HepG2 (cell line): ENCODE results near the gene KCTD8. TPM values are rescaled to one million over a fixed set of nuclear protein-coding genes. Genes with fewer than 3 reads are reported as not detected.

Source experiments
- ATAC-seq: fragments of 200-7000 bp; cut with Tn5 transposase; 3 replicates; pipeline ENCODE4 v1.9.1; 2020; ENCODE audit warnings: mild to moderate bottlenecking, moderate library complexity
- BruUV-seq: library from RNA; stranded (reverse); fragments of 400-500 nt; replicated peaks from 2 replicates; lab custom pipeline; 2021; lab: Mats Ljungman, UMichigan
- CTCF ChIA-PET: fragments of 300-600 bp; formaldehyde crosslinking; extraction: SDS; loops from one replicate; lab custom pipeline; 2021; ENCODE audit warnings: low total read pairs, inconsistent platforms, low intra/inter-chr PET ratio; lab: Yijun Ruan, JAX
- POLR2A ChIA-PET: fragments of 350-600 bp; sonication (Branson Sonifier 250); formaldehyde crosslinking; loops from one replicate; lab custom pipeline; 2020; ENCODE audit warnings: antibody characterized with exemption, inconsistent platforms; lab: Yijun Ruan, JAX
- DNase-seq: peaks from one replicate; pipeline ENCODE4 v3.0.0-alpha.2; 2015; ENCODE audit warnings: low spot score
- FAIRE-seq: peaks from 3 replicates; lab custom pipeline; 2011; peaks lifted over from hg19 to GRCh38; lab: Jason Lieb, UNC
- H2AFZ ChIP-seq: one replicate; pipeline ENCODE4 v1.6.1; 2011; ENCODE audit warnings: low read length, inconsistent platforms
- H3K27ac ChIP-seq: fragments of 300-600 bp; 3 replicates; pipeline ENCODE4 v1.8.0; 2011; ENCODE audit warnings: mixed run types, mild to moderate bottlenecking, mixed read lengths, low read length, inconsistent platforms; ENCODE audit not compliant: insufficient read depth; ENCODE audit errors: extremely low read length
- H3K27me3 ChIP-seq, 2 experiments: fragments of 200-600 bp in 1 of 2; 2 replicates in 1 of 2; 3 replicates in 1 of 2; pipeline versions ENCODE4 v1.6.0 to v1.8.0; 2011; ENCODE audit warnings: low read length in 2 of 2, mild to moderate bottlenecking in 2 of 2, moderate library complexity in 2 of 2, inconsistent platforms in 1 of 2; ENCODE audit not compliant: insufficient read depth in 2 of 2, control insufficient read depth in 1 of 2
- H3K36me3 ChIP-seq, 2 experiments: fragments of 200-600 bp in 1 of 2; replicated peaks in 1 of 2; 2 replicates in 1 of 2; 3 replicates in 1 of 2; pipeline versions ENCODE4 v1.5.1 to v1.8.0; 2011; ENCODE audit warnings: low read length in 2 of 2, inconsistent platforms in 1 of 2; ENCODE audit not compliant: insufficient read depth in 2 of 2, control insufficient read depth in 1 of 2
- H3K4me1 ChIP-seq: 2 replicates; pipeline ENCODE4 v1.5.1; 2012; ENCODE audit warnings: low read length, inconsistent platforms; ENCODE audit not compliant: insufficient read depth
- H3K4me2 ChIP-seq: 2 replicates; pipeline ENCODE4 v1.6.0; 2011; ENCODE audit warnings: low read depth, low read length, inconsistent platforms
- H3K4me3 ChIP-seq, 3 experiments: fragments of 200-600 bp in 1 of 3; sonication (generic), shearing (Covaris generic) in 1 of 3; replicated peaks in 1 of 3; 2 replicates each; pipeline ENCODE4 v1.5.1; 2011 to 2016; ENCODE audit warnings: low read length in 3 of 3, inconsistent platforms in 2 of 3, low read depth in 2 of 3, mild to moderate bottlenecking in 2 of 3, control low read depth in 1 of 3, mixed read lengths in 1 of 3; ENCODE audit not compliant: insufficient read depth in 1 of 3
- H3K79me2 ChIP-seq: one replicate; pipeline ENCODE4 v1.6.1; 2011; ENCODE audit warnings: low read length, inconsistent platforms; ENCODE audit not compliant: insufficient read depth
- H3K9ac ChIP-seq: 2 replicates; pipeline ENCODE4 v1.6.0; 2011; ENCODE audit warnings: mild to moderate bottlenecking, low read depth, low read length, inconsistent platforms; ENCODE audit not compliant: insufficient read depth
- H3K9me3 ChIP-seq: 2 replicates; pipeline ENCODE4 v1.5.1; 2012; ENCODE audit warnings: mild to moderate bottlenecking, low read length
- H4K20me1 ChIP-seq: 2 replicates; pipeline ENCODE4 v1.6.0; 2011; ENCODE audit warnings: inconsistent platforms, mild to moderate bottlenecking, low read length, moderate library complexity; ENCODE audit not compliant: insufficient read depth
- DPF2 ChIP-seq: sonication (generic); formaldehyde crosslinking; IDR thresholded peaks from 2 replicates; pipeline ENCODE4 v1.4.0; 2020; ENCODE audit warnings: mild to moderate bottlenecking, low read depth, missing genetic modification reagents, borderline replicate concordance
- ERF ChIP-seq: IDR thresholded peaks from 2 replicates; pipeline ENCODE4 v1.6.1; 2018; ENCODE audit warnings: missing biosample characterization, missing genetic modification reagents
- ETV5 ChIP-seq: IDR thresholded peaks from 2 replicates; pipeline ENCODE4 v1.6.1; 2018; ENCODE audit warnings: missing biosample characterization, missing genetic modification reagents, inconsistent platforms, borderline replicate concordance
- FOSL2 ChIP-seq: sonication (generic); formaldehyde crosslinking; IDR thresholded peaks from 2 replicates; pipeline ENCODE4 v1.4.0; 2020; ENCODE audit warnings: missing genetic modification reagents
- KLF13 ChIP-seq: sonication (generic); formaldehyde crosslinking; IDR thresholded peaks from 2 replicates; pipeline ENCODE4 v1.4.0; 2020; ENCODE audit warnings: mild to moderate bottlenecking, missing genetic modification reagents
- MAZ ChIP-seq, 2 experiments: sonication (generic) in 1 of 2; formaldehyde crosslinking in 1 of 2; IDR thresholded peaks; 2 replicates each; pipeline versions ENCODE4 v1.5.0 to v1.6.1; 2012 to 2020; ENCODE audit warnings: low read depth in 2 of 2, mild to moderate bottlenecking in 2 of 2, borderline replicate concordance in 1 of 2, improper control_type of control experiment in 1 of 2, low read length in 1 of 2, missing genetic modification reagents in 1 of 2, moderate library complexity in 1 of 2
- SMARCE1 ChIP-seq: fragments of 450-650 bp; IDR thresholded peaks from 2 replicates; pipeline ENCODE4 v1.6.1; 2017; ENCODE audit warnings: borderline replicate concordance
- SOX13 ChIP-seq, 3 experiments: fragments of 450-650 bp in 1 of 3; sonication (generic) in 1 of 3; formaldehyde crosslinking in 1 of 3; IDR thresholded peaks in 2 of 3; conservative IDR thresholded peaks in 1 of 3; 2 replicates each; pipeline versions ENCODE4 v1.5.0 to v1.6.1; 2016 to 2020; ENCODE audit warnings: antibody characterized with exemption in 1 of 3, mild to moderate bottlenecking in 1 of 3, missing compliant biosample characterization in 1 of 3, missing genetic modification reagents in 1 of 3, moderate library complexity in 1 of 3
- TP53 ChIP-seq: sonication (generic); formaldehyde crosslinking; conservative IDR thresholded peaks from 2 replicates; pipeline ENCODE4 v1.4.0; 2020; ENCODE audit warnings: missing genetic modification reagents
- YEATS4 ChIP-seq: sonication (generic); formaldehyde crosslinking; IDR thresholded peaks from 2 replicates; pipeline ENCODE4 v1.4.0; 2020; ENCODE audit warnings: missing genetic modification reagents, borderline replicate concordance
- WGBS: methylation state at CpG from one replicate; pipeline ENCODE4 v1.1.6; 2017; ENCODE audit warnings: low lambda C conversion rate; 5-methylcytosine and 5-hydroxymethylcytosine counted together
- in situ Hi-C: cut with HindIII; loops from 2 replicates; pipeline ENCODE4 v1.10.0; 2017; ENCODE audit warnings: low pct_unique_long_range_greater_than_20kb; ENCODE audit not compliant: extremely low pct_ligation_motif_present
- intact Hi-C: fragments of 100-400 bp; cut with micrococcal nuclease; formaldehyde crosslinking; loops from one replicate; pipeline ENCODE4 v1.10.0; 2022; ENCODE audit not compliant: unreplicated experiment
- polyA plus RNA-seq, 8 experiments: library from polyadenylated mRNA; depleted of rRNA in 3 of 8; stranded (reverse) in 7 of 8; unstranded in 1 of 8; fragments of >200 nt; fragmentation: Illumina TruSeq in 4 of 8; extraction: Trizol in 4 of 8; gene quantifications; 2 replicates each; pipeline versions ENCODE4 v1.2.1 to v1.2.3, GENCODE V29; 2011 to 2016; ENCODE audit warnings: low read depth in 4 of 8, missing spikeins in 1 of 8, mixed read lengths in 1 of 8; ENCODE audit not compliant: insufficient read depth in 1 of 8
- total RNA-seq, 5 experiments: library from RNA; depleted of rRNA; stranded (reverse); fragments of >200 nt; fragmentation: Illumina TruSeq; extraction: Trizol; gene quantifications; 2 replicates each; pipeline ENCODE4 v1.2.3, GENCODE V29; 2016; ENCODE audit warnings: low read depth in 1 of 5
- TF ChIP-seq, protein P1 (sequence below): sonication (generic); formaldehyde crosslinking; IDR thresholded peaks from 2 replicates; pipeline ENCODE4 v1.4.0; 2020; ENCODE audit warnings: missing genetic modification reagents
- TF ChIP-seq, protein P2 (sequence below): sonication (generic); formaldehyde crosslinking; IDR thresholded peaks from 2 replicates; pipeline ENCODE4 v1.4.0; 2020; ENCODE audit warnings: missing genetic modification reagents, borderline replicate concordance
- TF ChIP-seq, protein P3 (sequence below): sonication (generic); formaldehyde crosslinking; conservative IDR thresholded peaks from 2 replicates; pipeline ENCODE4 v1.4.0; 2020; ENCODE audit warnings: missing genetic modification reagents

KCTD8 gene
- total and polyA plus RNA-seq, 2 of the 13 experiments (the other 11 are each of a cell fraction or from before 2014, with no cell fraction given), result not detected

DNA sequence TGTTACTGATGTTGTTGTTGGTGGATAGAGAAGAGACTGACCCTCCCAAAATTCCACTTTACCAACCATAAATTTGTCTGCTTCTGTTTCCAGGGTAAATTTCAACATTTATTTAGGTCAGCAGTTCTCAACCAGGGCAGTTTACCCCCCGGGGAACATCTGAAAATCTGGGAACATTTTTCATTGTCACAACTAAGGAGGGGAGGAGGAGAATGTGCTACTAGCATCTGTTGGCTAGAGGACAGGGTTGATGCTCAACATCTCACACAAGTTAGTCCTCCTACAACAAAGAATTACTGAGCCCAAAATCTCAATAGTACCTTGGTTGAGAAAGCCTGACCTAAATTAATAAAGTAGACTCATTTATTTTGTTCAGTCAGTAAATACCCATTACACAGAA lies 25.7 kb downstream of the KCTD8 start (continued):
- no peak for TF ChIP-seq DPF2
- no peak for TF ChIP-seq ETV5
- no peak for TF ChIP-seq YEATS4 (CRISPR knock-in tag)
- TF ChIP-seq, protein P1, sequence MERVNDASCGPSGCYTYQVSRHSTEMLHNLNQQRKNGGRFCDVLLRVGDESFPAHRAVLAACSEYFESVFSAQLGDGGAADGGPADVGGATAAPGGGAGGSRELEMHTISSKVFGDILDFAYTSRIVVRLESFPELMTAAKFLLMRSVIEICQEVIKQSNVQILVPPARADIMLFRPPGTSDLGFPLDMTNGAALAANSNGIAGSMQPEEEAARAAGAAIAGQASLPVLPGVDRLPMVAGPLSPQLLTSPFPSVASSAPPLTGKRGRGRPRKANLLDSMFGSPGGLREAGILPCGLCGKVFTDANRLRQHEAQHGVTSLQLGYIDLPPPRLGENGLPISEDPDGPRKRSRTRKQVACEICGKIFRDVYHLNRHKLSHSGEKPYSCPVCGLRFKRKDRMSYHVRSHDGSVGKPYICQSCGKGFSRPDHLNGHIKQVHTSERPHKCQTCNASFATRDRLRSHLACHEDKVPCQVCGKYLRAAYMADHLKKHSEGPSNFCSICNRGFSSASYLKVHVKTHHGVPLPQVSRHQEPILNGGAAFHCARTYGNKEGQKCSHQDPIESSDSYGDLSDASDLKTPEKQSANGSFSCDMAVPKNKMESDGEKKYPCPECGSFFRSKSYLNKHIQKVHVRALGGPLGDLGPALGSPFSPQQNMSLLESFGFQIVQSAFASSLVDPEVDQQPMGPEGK (CRISPR knock-in tag), result no peak
- no peak for TF ChIP-seq TP53 (CRISPR knock-in tag)
- no peak for TF ChIP-seq FOSL2 (CRISPR knock-in tag)
- TF ChIP-seq, all 625 proteins: peak for 0

DNA sequence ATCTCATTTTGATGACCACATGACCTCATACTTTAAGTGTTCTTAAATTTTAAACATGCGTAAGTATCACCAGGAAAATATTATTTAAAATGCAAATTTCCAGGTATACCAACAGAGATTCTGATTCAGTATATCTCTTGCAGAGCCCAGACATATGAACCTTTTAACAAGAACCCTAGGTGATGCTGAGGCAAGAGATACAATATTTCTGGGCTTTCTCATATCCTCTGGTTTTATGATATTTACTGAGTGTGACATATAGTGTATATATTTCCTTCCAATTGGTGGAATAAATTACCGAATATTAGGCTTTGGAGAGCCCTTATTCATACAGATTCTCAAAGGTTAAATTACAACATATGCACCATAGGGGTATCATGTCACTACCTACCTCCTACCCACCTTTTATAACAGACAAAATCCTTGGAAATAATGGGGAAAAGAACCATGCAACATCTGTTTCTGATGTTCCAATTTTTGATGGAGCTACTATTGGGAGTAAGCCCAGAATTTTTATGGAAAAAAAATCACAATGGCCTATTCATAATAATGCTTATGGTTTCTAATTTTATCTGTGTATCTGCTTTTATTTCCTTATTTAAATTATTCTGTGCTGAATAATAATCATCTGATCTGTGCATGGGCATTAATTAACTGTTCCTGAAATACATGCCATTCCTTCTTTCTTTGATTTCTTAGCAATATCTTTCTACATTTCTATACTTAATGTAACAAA lies 27.1 kb downstream of the KCTD8 start:
- ATAC-seq (no peak), DNase-seq (no peak), FAIRE-seq (no peak)
- no peaks in the 10 kb centered on the region for H3K79me2 ChIP-seq
- no peak overlapping the region for H3K4me3 ChIP-seq
- H3K27ac ChIP-seq, result no peak overlapping the region
- no peaks in the 10 kb centered on the region for H3K36me3 ChIP-seq
- no peak overlapping the region for H3K4me2 ChIP-seq
- H3K4me1 ChIP-seq, result no peaks in the 10 kb centered on the region
- 30% methylated on average over 2 of the region's 2 CpGs for WGBS
- BruUV-seq, result no TSS peak
- ChIA-PET POLR2A (no interaction called here), CTCF (no interaction called here)
- no peak overlapping the region for H2AFZ ChIP-seq
- H3K9ac ChIP-seq, result no peak overlapping the region
- H3K27me3 ChIP-seq, result no peaks in the 10 kb centered on the region
- no peaks in the 10 kb centered on the region for H3K9me3 ChIP-seq
- intact Hi-C loops (no loop called here), in situ Hi-C loops (no loop called here)
- no peaks in the 10 kb centered on the region for H4K20me1 ChIP-seq
- no peak for TF ChIP-seq SMARCE1
- TF ChIP-seq, protein P2, sequence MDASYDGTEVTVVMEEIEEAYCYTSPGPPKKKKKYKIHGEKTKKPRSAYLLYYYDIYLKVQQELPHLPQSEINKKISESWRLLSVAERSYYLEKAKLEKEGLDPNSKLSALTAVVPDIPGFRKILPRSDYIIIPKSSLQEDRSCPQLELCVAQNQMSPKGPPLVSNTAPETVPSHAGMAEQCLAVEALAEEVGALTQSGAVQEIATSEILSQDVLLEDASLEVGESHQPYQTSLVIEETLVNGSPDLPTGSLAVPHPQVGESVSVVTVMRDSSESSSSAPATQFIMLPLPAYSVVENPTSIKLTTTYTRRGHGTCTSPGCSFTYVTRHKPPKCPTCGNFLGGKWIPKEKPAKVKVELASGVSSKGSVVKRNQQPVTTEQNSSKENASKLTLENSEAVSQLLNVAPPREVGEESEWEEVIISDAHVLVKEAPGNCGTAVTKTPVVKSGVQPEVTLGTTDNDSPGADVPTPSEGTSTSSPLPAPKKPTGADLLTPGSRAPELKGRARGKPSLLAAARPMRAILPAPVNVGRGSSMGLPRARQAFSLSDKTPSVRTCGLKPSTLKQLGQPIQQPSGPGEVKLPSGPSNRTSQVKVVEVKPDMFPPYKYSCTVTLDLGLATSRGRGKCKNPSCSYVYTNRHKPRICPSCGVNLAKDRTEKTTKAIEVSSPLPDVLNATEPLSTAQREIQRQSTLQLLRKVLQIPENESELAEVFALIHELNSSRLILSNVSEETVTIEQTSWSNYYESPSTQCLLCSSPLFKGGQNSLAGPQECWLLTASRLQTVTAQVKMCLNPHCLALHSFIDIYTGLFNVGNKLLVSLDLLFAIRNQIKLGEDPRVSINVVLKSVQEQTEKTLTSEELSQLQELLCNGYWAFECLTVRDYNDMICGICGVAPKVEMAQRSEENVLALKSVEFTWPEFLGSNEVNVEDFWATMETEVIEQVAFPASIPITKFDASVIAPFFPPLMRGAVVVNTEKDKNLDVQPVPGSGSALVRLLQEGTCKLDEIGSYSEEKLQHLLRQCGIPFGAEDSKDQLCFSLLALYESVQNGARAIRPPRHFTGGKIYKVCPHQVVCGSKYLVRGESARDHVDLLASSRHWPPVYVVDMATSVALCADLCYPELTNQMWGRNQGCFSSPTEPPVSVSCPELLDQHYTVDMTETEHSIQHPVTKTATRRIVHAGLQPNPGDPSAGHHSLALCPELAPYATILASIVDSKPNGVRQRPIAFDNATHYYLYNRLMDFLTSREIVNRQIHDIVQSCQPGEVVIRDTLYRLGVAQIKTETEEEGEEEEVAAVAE, result no peak
- TF ChIP-seq, protein P3, sequence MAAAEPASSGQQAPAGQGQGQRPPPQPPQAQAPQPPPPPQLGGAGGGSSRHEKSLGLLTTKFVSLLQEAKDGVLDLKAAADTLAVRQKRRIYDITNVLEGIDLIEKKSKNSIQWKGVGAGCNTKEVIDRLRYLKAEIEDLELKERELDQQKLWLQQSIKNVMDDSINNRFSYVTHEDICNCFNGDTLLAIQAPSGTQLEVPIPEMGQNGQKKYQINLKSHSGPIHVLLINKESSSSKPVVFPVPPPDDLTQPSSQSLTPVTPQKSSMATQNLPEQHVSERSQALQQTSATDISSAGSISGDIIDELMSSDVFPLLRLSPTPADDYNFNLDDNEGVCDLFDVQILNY, result no peak
- no peak for TF ChIP-seq ERF (CRISPR knock-in tag)
- no peak for TF ChIP-seq SOX13 (IDR thresholded peaks at IDR 0.05)
- TF ChIP-seq SOX13 (CRISPR knock-in tag; conservative IDR thresholded peaks at IDR 0.05 in 1 of 2, IDR thresholded peaks at IDR 0.05 in 1 of 2), result no peak
- no peak for TF ChIP-seq MAZ (IDR thresholded peaks at IDR 0.05; ENCODE audit: borderline replicate concordance, low read depth, low read length)
- TF ChIP-seq MAZ (CRISPR knock-in tag; IDR thresholded peaks at IDR 0.05; ENCODE audit: low read depth), result no peak
- TF ChIP-seq KLF13 (CRISPR knock-in tag), result no peak
